Osteocyte (in vitro differentiated cells): ENCODE results near the gene NCR3LG1. TPM values are rescaled to one million over a fixed set of nuclear protein-coding genes. Genes with fewer than 3 reads are reported as not detected.

Source experiments
- DNase-seq: peaks from one replicate; pipeline ENCODE4 v3.0.0; 2021; ENCODE audit warnings: mixed read lengths; ENCODE audit not compliant: unreplicated experiment; ENCODE audit errors: extremely low spot score
- H3K27ac Mint-ChIP-seq: one replicate; pipeline ENCODE4 v1.8.0; 2021; ENCODE audit warnings: mild to moderate bottlenecking, mixed read lengths; ENCODE audit not compliant: unreplicated experiment
- H3K27me3 Mint-ChIP-seq: one replicate; pipeline ENCODE4 v1.8.0; 2021; ENCODE audit warnings: mixed read lengths; ENCODE audit not compliant: unreplicated experiment
- H3K36me3 Mint-ChIP-seq: one replicate; pipeline ENCODE4 v1.8.0; 2021; ENCODE audit warnings: mixed read lengths; ENCODE audit not compliant: unreplicated experiment
- H3K4me1 Mint-ChIP-seq: one replicate; pipeline ENCODE4 v1.8.0; 2021; ENCODE audit warnings: mixed read lengths; ENCODE audit not compliant: unreplicated experiment
- H3K4me3 Mint-ChIP-seq: one replicate; pipeline ENCODE4 v1.8.0; 2021; ENCODE audit warnings: mild to moderate bottlenecking, moderate library complexity, mixed read lengths; ENCODE audit not compliant: unreplicated experiment
- H3K9me3 Mint-ChIP-seq: one replicate; pipeline ENCODE4 v1.8.0; 2021; ENCODE audit warnings: mixed read lengths; ENCODE audit not compliant: unreplicated experiment
- total RNA-seq: library from RNA; stranded (reverse); gene quantifications from 2 replicates; pipeline ENCODE4 v1.2.1, GENCODE V29; 2021
- TF ChIP-seq, protein P1 (sequence below): fragments of 200-600 bp; sonication (generic); IDR thresholded peaks from 2 replicates; pipeline ENCODE4 v1.5.0; 2021; ENCODE audit warnings: antibody characterized with exemption, mild to moderate bottlenecking, moderate library complexity

NCR3LG1 gene
- total RNA-seq, 1 donor from 2014 or later = 7.5 TPM

DNA sequence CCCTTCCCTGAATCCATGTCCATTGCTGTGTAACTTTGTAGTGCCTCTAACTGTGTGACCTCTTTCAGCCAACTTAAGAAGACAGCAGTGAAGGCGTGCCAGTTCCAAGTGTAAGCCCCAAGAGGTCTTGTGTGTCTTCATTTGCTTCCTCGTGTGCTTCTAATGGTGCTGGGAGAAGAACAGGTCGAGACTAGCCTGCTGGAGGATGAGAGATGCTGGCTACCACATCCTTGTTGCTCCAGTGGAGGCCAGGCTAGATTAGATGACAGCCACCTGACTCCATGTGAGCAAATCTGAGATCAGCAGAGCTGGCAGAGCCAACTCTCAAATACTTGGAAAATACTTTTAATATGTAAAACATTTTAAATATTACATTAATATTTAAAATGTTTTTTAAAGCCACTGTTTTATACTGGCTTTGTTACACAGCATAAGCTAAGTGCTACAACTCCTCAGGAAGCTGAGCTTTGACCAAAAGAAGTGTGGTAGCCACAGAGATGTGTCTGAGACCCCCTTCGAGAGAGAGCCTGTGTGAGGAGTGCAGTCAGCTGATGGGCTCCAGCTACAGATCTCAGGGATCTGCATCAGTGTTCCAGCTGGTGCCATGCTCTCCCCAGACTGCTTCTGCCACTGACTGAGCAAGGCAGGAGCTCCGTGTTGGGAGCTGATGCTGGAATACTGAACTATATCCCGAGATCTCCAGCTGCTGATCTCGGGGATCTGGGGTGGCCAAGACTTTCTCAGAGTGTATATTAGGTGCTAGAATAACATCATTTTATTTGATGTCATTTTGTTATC, 28.0 kb downstream of the NCR3LG1 start:
- DNase-seq = no peak
- Mint-ChIP-seq H3K4me1 (no peaks in the 10 kb centered on the region), H3K4me3 (no peak overlapping the region), H3K9me3 (peaks cover 4% of the 10 kb centered on the region), H3K27me3 (no peaks in the 10 kb centered on the region), H3K27ac (no peak overlapping the region), H3K36me3 (peaks cover 13% of the 10 kb centered on the region)
- TF ChIP-seq, protein P1, sequence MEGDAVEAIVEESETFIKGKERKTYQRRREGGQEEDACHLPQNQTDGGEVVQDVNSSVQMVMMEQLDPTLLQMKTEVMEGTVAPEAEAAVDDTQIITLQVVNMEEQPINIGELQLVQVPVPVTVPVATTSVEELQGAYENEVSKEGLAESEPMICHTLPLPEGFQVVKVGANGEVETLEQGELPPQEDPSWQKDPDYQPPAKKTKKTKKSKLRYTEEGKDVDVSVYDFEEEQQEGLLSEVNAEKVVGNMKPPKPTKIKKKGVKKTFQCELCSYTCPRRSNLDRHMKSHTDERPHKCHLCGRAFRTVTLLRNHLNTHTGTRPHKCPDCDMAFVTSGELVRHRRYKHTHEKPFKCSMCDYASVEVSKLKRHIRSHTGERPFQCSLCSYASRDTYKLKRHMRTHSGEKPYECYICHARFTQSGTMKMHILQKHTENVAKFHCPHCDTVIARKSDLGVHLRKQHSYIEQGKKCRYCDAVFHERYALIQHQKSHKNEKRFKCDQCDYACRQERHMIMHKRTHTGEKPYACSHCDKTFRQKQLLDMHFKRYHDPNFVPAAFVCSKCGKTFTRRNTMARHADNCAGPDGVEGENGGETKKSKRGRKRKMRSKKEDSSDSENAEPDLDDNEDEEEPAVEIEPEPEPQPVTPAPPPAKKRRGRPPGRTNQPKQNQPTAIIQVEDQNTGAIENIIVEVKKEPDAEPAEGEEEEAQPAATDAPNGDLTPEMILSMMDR = no peak

DNA sequence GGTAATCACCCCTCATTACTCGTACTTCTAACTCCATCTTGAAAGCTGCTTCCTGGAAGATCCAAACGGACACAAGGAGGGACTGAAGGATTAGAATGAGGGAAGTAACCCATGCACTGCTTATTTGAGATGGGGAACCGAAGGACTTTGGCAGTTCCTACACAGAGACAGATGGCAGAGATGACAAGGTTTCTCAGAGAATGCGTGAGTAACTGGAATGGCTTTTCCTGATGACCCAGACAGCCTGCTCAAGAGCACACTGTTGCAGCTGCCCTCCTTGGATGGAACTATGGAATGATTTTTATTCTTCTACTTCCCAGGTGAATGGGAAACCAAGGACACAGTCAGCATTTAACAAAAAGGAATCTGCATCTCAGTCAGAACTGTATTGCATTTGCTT, 29.6 kb downstream of the NCR3LG1 start:
- Mint-ChIP-seq H3K27ac (no peak overlapping the region), H3K36me3 (peaks cover 13% of the 10 kb centered on the region), H3K4me1 (no peaks in the 10 kb centered on the region), H3K4me3 (no peak overlapping the region), H3K27me3 (peaks cover 2% of the 10 kb centered on the region), H3K9me3 (peaks cover 4% of the 10 kb centered on the region)
- DNase-seq = no peak
- TF ChIP-seq, protein P1 = no peak

DNA sequence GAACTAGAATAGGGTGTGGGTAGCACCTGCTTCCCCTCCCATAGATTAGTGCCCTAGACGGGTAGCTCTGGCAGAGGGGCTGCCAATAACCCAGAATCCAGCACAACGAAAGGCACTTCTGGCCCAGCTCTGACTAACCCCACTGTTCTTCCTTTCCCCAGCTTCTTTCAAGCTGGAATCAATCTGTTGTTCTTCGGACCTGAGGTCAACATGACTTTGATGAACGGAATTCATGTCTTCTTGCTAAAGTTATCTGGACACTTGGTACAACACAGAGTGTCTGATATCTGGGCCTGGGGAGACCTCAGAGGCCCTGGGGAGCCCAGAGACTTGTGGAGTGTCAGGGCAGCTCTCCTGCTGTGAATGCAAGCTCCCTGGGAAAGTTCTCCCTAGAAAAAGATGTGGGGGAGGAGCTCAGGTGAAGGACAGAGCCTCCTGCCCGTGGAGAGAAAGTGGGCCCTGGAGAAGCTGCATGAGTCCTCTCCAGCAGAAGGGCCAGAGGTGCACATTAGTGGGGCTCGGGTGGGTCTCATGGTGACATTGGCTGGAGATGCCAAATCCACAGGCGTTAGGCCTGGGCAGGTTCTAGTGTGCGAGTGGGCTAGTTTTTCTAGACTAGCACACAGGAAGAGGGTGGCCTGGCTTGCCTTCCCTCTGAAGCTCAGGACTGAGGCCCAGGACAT, 30.6 kb downstream of the NCR3LG1 start:
- Mint-ChIP-seq H3K4me1 (no peaks in the 10 kb centered on the region), H3K4me3 (no peak overlapping the region), H3K9me3 (peaks cover 4% of the 10 kb centered on the region), H3K36me3 (peaks cover 9% of the 10 kb centered on the region), H3K27ac (no peak overlapping the region), H3K27me3 (peaks cover 2% of the 10 kb centered on the region)
- DNase-seq = no peak
- TF ChIP-seq, protein P1 = no peak

DNA sequence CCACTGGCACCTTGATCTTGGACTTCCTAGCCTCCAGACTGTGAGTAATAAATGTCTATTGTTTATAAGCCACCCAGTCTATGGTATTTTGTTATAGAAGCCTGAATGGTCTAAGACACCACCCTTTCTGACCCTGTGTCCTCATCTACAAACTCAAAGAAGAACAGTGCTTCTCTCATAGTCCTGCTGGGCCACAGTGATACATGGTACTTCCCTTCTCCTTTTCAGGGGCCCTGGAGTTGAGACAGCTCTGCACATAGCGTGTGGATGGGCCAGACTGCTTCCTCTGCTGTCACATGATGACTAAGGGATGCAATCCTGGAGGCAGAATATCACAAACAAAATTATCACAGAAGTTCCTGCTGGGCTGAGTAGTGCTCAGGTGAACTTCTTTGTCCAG, 31.9 kb downstream of the NCR3LG1 start:
- H3K4me1 Mint-ChIP-seq = no peaks in the 10 kb centered on the region
- no peak for DNase-seq
- H3K4me3 Mint-ChIP-seq = no peak overlapping the region
- peaks cover 2% of the 10 kb centered on the region for H3K9me3 Mint-ChIP-seq
- H3K27ac Mint-ChIP-seq = no peak overlapping the region
- TF ChIP-seq, protein P1 = no peak
- H3K27me3 Mint-ChIP-seq = peaks cover 6% of the 10 kb centered on the region
- peaks cover 4% of the 10 kb centered on the region for H3K36me3 Mint-ChIP-seq

DNA sequence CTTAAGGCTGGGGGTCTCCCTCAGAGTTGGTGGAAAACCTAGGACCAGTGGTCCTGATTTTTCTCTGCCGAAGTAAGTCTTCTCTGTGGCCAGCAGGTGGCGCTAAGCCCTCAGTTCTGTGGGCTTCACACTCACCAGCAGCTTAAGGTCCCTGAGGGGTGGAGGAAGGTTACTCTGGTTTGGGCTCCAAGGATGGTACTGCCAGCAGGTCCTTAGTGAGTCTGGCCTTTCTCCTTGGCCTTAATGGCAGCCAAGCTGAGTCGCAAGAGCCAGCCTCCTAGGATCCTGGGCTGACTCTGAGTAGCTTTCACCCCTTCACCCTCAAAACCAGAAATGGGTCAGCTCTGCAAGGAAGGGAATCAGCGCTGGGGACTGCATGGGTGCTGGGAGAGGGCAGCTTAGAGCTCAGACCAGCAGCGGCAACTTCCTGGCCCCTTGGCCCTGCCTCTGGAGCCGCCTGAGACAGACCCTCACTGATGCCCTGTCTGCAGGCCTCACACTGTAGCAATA, 32.5 kb downstream of the NCR3LG1 start:
- Mint-ChIP-seq H3K9me3 (no peaks in the 10 kb centered on the region), H3K27me3 (peaks cover 6% of the 10 kb centered on the region), H3K27ac (no peak overlapping the region), H3K36me3 (peaks cover 3% of the 10 kb centered on the region), H3K4me3 (no peak overlapping the region), H3K4me1 (peaks cover 2% of the 10 kb centered on the region)
- peak; percentile 90 for DNase-seq
- TF ChIP-seq, protein P1 = peak; percentile 90
